ENCODE results near the gene TMEM101. TPM values are rescaled to one million over a fixed set of nuclear protein-coding genes. Genes with fewer than 3 reads are reported as not detected.
"Not testable (repeated sequence)": the region's sequence is repeated elsewhere in the genome, so short reads cannot be mapped to it uniquely, and the experiment has no call there.

Gene TMEM101
- total RNA-seq, 4 donors from 2014 or later, result 1.5 to 76.1 (median 49.8) TPM

- peak overlapping the region; percentile 35 to 49 for H3K27ac ChIP-seq
- peak in 1 of 2 donors; percentile 43 for DNase-seq
- H3K4me3 ChIP-seq, result no peak overlapping the region
- TF ChIP-seq CTCF (IDR thresholded peaks at IDR 0.05), result no peak
- TF ChIP-seq POLR2A (IDR thresholded peaks at IDR 0.05), result no peak
- intact Hi-C loops (cut with DNase I; ENCODE audit: low total_unique reads), result no loop called here
- H3K27me3 ChIP-seq, result no peaks in the 10 kb centered on the region
- no peaks in the 10 kb centered on the region for H3K36me3 ChIP-seq
- peaks cover 0 to 11% of the 10 kb centered on the region in 2 donors for H3K4me1 ChIP-seq
- H3K9me3 ChIP-seq, result no peaks in the 10 kb centered on the region
These were observed 29.3 kb upstream of the TMEM101 start for GRCh38 chr17:44044071-44044470.

GRCh38 chr17:44043272-44043696 lies 28.5 kb upstream of the TMEM101 start:
- no peak overlapping the region for H3K4me3 ChIP-seq
- H3K27ac ChIP-seq, result peak overlapping the region; percentile 35 to 49
- H3K9me3 ChIP-seq, result no peaks in the 10 kb centered on the region
- H3K36me3 ChIP-seq, result no peaks in the 10 kb centered on the region
- intact Hi-C loops (cut with DNase I; ENCODE audit: low total_unique reads), result no loop called here
- no peak for DNase-seq
- peaks cover 0 to 11% of the 10 kb centered on the region in 2 donors for H3K4me1 ChIP-seq
- no peaks in the 10 kb centered on the region for H3K27me3 ChIP-seq
- TF ChIP-seq CTCF (IDR thresholded peaks at IDR 0.05) (no peak), POLR2A (IDR thresholded peaks at IDR 0.05) (no peak)

- Histone ChIP-seq H3K36me3 (no peaks in the 10 kb centered on the region), H3K4me1 (peaks cover 0 to 11% of the 10 kb centered on the region in 2 donors), H3K27me3 (no peaks in the 10 kb centered on the region), H3K9me3 (no peaks in the 10 kb centered on the region), H3K27ac (peak overlapping the region; percentile 10 to 56), H3K4me3 (no peak overlapping the region)
- DNase-seq, result no peak
- intact Hi-C loops (cut with DNase I; ENCODE audit: low total_unique reads), result no loop called here
- TF ChIP-seq POLR2A (IDR thresholded peaks at IDR 0.05), result no peak
- no peak for TF ChIP-seq CTCF (IDR thresholded peaks at IDR 0.05)
These were observed 25.3 kb upstream of the TMEM101 start for GRCh38 chr17:44039829-44040635.

GRCh38 chr17:44038604-44039011 lies 23.8 kb upstream of the TMEM101 start:
- peaks cover 0 to 11% of the 10 kb centered on the region in 2 donors for H3K4me1 ChIP-seq
- TF ChIP-seq POLR2A (IDR thresholded peaks at IDR 0.05), result no peak
- no peak for TF ChIP-seq CTCF (IDR thresholded peaks at IDR 0.05)
- no peak overlapping the region for H3K27ac ChIP-seq
- H3K4me3 ChIP-seq, result no peak overlapping the region
- H3K27me3 ChIP-seq, result no peaks in the 10 kb centered on the region
- no peaks in the 10 kb centered on the region for H3K36me3 ChIP-seq
- intact Hi-C loops (cut with DNase I; ENCODE audit: low total_unique reads), result no loop called here
- no peaks in the 10 kb centered on the region for H3K9me3 ChIP-seq
- DNase-seq, result no peak

GRCh38 chr17:44037471-44037870 lies 22.7 kb upstream of the TMEM101 start:
- no peak overlapping the region for H3K4me3 ChIP-seq
- H3K36me3 ChIP-seq, result no peaks in the 10 kb centered on the region
- no peaks in the 10 kb centered on the region for H3K27me3 ChIP-seq
- H3K27ac ChIP-seq, result no peak overlapping the region
- peaks cover 0 to 11% of the 10 kb centered on the region in 2 donors for H3K4me1 ChIP-seq
- DNase-seq, result no peak
- intact Hi-C loops (cut with DNase I; ENCODE audit: low total_unique reads), result no loop called here
- H3K9me3 ChIP-seq, result no peaks in the 10 kb centered on the region
- TF ChIP-seq POLR2A (IDR thresholded peaks at IDR 0.05) (no peak), CTCF (IDR thresholded peaks at IDR 0.05) (no peak)

GRCh38 chr17:44034688-44035087 lies 19.9 kb upstream of the TMEM101 start:
- DNase-seq; H3K27ac ChIP-seq; H3K4me3 ChIP-seq; H3K36me3 ChIP-seq; intact Hi-C loops (cut with DNase I; ENCODE audit: low total_unique reads); H3K27me3 ChIP-seq; H3K4me1 ChIP-seq; H3K9me3 ChIP-seq: not testable (repeated sequence)
